GM21737 (cell line): ENCODE measurements around the gene SUV39H1.

ENCODE experiments used
- ATAC-seq: cut with Tn5 transposase; IDR thresholded peaks from one replicate; pipeline ENCODE4 v1.9.1; 2021; ENCODE audit warnings: mild to moderate bottlenecking, moderate library complexity; ENCODE audit not compliant: unreplicated experiment

SUV39H1 gene

DNA sequence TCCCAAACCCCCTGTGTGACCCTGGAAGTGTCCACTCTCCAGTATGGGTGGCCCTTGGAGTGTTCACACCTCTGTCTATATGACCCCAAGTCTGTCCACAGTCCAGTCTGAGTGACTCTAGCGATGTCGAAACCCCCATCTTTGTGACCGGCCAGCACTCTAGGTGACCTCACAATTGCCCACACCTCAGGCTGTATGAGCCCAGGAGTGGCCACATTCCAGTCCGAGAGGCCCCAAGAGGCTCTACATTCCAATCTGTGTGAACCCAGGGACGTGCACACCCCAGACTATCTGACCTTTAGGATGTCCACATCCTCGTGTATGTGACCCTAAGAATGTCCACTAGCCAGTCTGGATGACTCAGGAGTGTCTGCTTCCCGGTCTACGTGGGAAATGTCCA lies 57.7 kb downstream of the SUV39H1 start:
- ATAC-seq: no peak
